PFSK-1 (cell line): Measurements from ENCODE around the gene ATAD2B.

Experiments used
- FOXP2 ChIP-seq: optimal IDR thresholded peaks from 2 replicates; pipeline ENCODE3; 2011; ENCODE audit warnings: borderline replicate concordance, control low read depth, inconsistent platforms; ENCODE audit not compliant: insufficient read depth; ENCODE audit errors: extremely low read length, extremely low read depth
- POLR2AphosphoS5 ChIP-seq: IDR thresholded peaks from 2 replicates; pipeline ENCODE4 v1.6.1; 2012; ENCODE audit warnings: low read depth, mild to moderate bottlenecking, control low read depth, low read length, moderate library complexity
- SIN3A ChIP-seq: IDR thresholded peaks from 2 replicates; pipeline ENCODE4 v1.6.1; 2012; ENCODE audit warnings: mild to moderate bottlenecking, low read length, moderate library complexity, borderline replicate concordance; ENCODE audit not compliant: insufficient read depth
- TAF1 ChIP-seq: IDR thresholded peaks from 2 replicates; pipeline ENCODE4 v1.6.1; 2012; ENCODE audit warnings: low read length, control low read depth, borderline replicate concordance; ENCODE audit not compliant: insufficient read depth
- TF ChIP-seq, protein P1 (sequence below), 2 experiments: IDR thresholded peaks; 2 replicates each; pipeline versions ENCODE4 v1.6.1 to v1.8.0; 2011 to 2012; ENCODE audit warnings: low read depth in 2 of 2, low read length in 2 of 2, control low read depth in 1 of 2, inconsistent platforms in 1 of 2, mild to moderate bottlenecking in 1 of 2, moderate library complexity in 1 of 2; ENCODE audit not compliant: insufficient read depth in 1 of 2

ATAD2B gene

DNA sequence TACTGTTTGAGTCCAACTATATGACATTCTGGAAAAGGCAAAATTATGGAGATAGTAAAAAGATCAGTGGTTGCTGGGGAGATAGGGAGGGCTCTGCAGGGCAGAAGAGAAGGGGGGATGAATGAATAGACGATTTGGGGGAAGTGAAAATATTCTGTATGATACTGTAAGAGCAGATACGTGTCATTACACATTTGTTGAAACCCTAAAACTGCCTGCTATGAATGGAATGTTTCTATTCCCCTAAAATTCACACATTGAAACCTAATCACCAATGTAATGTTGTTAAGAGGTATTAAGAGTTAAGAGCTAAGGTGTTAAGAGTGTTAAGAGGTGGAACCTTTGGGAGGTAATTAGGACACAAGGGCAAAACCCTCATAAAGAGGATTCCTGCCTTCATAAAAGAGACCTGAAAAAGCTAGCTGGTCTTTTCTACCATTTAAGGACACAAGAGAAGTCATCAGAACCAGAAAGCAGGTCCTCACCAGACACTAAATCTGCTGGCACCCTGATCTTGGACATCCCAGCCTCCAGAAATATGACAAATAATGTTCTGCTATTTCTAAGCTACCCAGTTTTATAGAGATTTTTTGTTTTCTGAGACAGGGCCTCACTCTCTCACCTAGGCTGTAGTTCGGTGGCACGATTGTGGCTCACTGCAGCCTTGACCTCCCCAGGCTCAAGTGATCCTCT is 76.2 kb downstream of the ATAD2B start:
- no peak for TF ChIP-seq SIN3A

DNA sequence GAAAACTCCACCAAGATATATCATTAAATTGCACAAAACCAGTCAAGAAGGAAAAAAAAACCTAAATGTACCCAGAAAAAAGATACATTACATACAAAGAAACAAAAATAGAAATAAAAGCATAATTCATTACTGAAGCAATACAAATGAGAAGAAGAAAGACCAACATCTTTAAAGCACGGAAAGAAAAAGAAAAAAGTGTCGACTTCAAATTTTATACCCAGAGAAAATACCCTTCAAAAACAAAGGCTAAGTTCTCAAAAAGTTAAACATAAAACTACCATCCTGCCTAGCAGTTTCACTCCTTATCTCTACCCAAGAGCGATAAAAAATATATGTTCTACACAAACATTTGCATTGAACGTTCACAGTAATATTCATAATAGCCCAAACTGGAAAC is 82.0 kb downstream of the ATAD2B start:
- TF ChIP-seq POLR2AphosphoS5 (no peak), FOXP2 (no peak), TAF1 (no peak)
- TF ChIP-seq, protein P1, sequence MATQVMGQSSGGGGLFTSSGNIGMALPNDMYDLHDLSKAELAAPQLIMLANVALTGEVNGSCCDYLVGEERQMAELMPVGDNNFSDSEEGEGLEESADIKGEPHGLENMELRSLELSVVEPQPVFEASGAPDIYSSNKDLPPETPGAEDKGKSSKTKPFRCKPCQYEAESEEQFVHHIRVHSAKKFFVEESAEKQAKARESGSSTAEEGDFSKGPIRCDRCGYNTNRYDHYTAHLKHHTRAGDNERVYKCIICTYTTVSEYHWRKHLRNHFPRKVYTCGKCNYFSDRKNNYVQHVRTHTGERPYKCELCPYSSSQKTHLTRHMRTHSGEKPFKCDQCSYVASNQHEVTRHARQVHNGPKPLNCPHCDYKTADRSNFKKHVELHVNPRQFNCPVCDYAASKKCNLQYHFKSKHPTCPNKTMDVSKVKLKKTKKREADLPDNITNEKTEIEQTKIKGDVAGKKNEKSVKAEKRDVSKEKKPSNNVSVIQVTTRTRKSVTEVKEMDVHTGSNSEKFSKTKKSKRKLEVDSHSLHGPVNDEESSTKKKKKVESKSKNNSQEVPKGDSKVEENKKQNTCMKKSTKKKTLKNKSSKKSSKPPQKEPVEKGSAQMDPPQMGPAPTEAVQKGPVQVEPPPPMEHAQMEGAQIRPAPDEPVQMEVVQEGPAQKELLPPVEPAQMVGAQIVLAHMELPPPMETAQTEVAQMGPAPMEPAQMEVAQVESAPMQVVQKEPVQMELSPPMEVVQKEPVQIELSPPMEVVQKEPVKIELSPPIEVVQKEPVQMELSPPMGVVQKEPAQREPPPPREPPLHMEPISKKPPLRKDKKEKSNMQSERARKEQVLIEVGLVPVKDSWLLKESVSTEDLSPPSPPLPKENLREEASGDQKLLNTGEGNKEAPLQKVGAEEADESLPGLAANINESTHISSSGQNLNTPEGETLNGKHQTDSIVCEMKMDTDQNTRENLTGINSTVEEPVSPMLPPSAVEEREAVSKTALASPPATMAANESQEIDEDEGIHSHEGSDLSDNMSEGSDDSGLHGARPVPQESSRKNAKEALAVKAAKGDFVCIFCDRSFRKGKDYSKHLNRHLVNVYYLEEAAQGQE (IDR thresholded peaks at IDR 0.05; ENCODE audit: insufficient read depth in 1 of 2, low read depth in 2 of 2, low read length in 2 of 2) = no peak

GRCh38 chr2:23843051-23843976 is 83.6 kb downstream of the ATAD2B start:
- no peak for TF ChIP-seq SIN3A
- no peak for TF ChIP-seq TAF1
- TF ChIP-seq POLR2AphosphoS5 = no peak
- TF ChIP-seq, protein P1 (IDR thresholded peaks at IDR 0.05; ENCODE audit: insufficient read depth in 1 of 2, low read depth in 2 of 2, low read length in 2 of 2) = no peak
- no peak for TF ChIP-seq FOXP2

- TF ChIP-seq TAF1 = no peak
- no peak for TF ChIP-seq FOXP2
- TF ChIP-seq SIN3A = no peak
- TF ChIP-seq, protein P1 (IDR thresholded peaks at IDR 0.05; ENCODE audit: insufficient read depth in 1 of 2, low read depth in 2 of 2, low read length in 2 of 2) = no peak
- no peak for TF ChIP-seq POLR2AphosphoS5
Measured at GRCh38 chr2:23839919-23840578, 86.9 kb downstream of the ATAD2B start.

DNA sequence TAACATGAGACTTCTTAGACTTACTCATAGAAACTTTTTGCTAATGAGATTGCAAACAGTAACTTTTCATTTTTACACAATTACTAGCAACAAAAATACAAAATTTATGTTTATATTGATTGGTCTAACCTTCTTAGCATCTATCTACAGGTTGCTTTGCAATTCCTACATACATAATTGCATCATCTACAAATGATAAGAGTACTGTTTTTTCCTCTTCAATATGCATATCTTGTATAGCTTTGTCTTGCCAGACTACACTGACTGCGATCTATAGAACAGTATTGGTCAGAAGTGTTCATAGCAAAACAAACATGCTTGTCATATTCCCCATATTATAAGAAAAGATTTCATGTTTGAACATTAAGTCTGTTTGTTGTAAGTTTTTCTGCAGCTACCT is 87.9 kb downstream of the ATAD2B start:
- TF ChIP-seq, protein P1 (IDR thresholded peaks at IDR 0.05; ENCODE audit: insufficient read depth in 1 of 2, low read depth in 2 of 2, low read length in 2 of 2) = no peak
- TF ChIP-seq TAF1 (no peak), FOXP2 (no peak), SIN3A (no peak), POLR2AphosphoS5 (no peak)
